Dermis blood vessel endothelial cell (primary cell): ENCODE results near the gene GCFC2. TPM values are rescaled to one million over a fixed set of nuclear protein-coding genes. Genes with fewer than 3 reads are reported as not detected.
"Not testable (repeated sequence)": the region's sequence is repeated elsewhere in the genome, so short reads cannot be mapped to it uniquely, and the experiment has no call there.

Experiments used
- DNase-seq: peaks from one replicate; pipeline ENCODE4 v3.0.0; 2010
- total RNA-seq: library from RNA; depleted of rRNA; stranded (reverse); fragments of >200 nt; gene quantifications from 2 replicates; pipeline ENCODE4 v1.2.3, GENCODE V29; 2014

GCFC2 gene
- total RNA-seq, 1 donor from 2014 or later, result 16.3 TPM

DNA sequence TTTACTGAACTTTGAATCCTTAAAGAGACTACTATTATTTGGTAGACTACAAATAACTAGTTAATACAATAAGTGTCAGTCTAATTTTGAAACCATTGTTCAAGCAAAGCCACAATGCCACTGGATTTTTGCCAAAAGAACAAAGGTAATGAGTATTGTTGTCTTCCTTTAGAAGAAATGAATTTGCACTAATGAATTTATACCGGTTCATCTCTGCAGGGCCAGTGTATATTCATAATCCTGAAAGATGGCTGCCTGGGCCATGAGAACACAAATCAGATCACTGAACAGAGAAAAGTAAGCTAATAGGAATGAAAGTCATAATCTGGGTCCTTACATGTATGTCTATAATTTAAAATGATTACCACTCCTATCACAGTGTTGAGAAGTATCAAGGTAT, 31.2 kb downstream of the GCFC2 start:
- peak; percentile 36 for DNase-seq

GRCh38 chr2:75676464-75676863, 34.3 kb downstream of the GCFC2 start:
- no peak for DNase-seq

- no peak for DNase-seq
These were observed 34.8 kb downstream of the GCFC2 start for GRCh38 chr2:75675908-75676307.

GRCh38 chr2:75675423-75675822, 35.3 kb downstream of the GCFC2 start:
- not testable (repeated sequence) for DNase-seq

DNA sequence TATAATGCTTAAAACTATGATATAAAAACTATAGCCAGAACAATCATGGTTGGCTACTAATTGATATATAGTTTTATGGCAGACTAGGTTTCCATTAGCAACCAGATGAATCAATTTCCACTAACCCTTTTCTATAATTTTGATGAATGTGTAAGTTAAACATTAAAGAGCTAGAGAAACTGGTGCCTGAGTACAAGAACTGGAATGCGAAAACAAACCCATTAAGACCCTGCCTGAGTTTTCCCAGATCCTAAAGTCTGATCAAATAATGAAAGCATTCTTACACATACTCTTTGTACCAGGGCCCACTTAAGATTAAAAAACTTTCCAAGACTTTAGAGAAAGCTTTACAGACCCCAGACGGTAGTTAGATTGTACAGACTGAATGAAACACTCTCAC, 42.8 kb downstream of the GCFC2 start:
- no peak for DNase-seq

DNA sequence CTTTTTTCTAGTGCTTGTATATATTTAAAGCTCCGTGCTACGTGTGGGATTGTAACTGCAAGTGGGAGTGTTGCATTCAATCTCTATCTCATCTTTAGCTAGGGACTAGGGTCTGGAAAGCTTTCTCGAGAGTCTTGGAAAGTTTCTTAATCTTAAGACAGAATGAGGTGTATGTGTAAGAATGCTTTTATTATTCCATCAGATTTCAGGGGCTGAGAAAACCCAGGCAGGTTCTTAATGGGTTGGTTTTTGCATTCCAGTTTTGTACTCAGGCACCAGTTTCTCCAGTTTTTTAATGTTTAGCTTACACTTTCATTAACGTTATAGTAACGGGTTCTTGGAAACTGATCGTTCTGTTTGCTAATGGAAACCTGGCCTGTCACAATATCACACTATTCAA, 43.8 kb downstream of the GCFC2 start:
- no peak for DNase-seq

- DNase-seq, result no peak
These were observed 52.9 kb downstream of the GCFC2 start for GRCh38 chr2:75657798-75658197.

- no peak for DNase-seq
These were observed 54.2 kb downstream of the GCFC2 start for GRCh38 chr2:75656563-75656962.

- no peak for DNase-seq
These were observed 54.9 kb downstream of the GCFC2 start for GRCh38 chr2:75655861-75656260.

DNA sequence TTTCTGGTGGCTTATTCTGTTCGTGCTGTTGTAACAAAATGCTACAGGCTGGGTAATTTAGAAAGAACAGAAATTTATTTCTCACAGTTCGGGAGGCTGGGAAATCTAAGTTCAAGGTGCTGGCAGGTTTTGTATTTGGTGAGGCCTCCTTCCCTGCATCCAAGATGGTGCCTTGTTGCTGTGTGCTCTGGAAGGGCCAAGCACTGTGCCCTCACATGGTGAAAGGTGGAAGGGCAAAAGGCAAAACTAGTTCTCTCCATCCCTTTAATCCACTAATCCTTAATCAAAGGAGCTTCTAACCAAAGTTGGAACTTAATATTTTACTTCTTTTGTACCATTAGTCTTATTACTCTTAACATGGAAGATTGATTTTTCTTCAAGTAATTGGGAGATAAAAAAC, 56.7 kb downstream of the GCFC2 start:
- no peak for DNase-seq

GRCh38 chr2:75647771-75648170, 62.9 kb downstream of the GCFC2 start:
- peak; percentile 5 for DNase-seq

- peak; percentile 96 for DNase-seq
These were observed 63.9 kb downstream of the GCFC2 start, which contains the start of gene MRPL19 for GRCh38 chr2:75646583-75647425. Gene MRPL19 (plus strand): TSS chr2:75646783. CDS start chr2:75646808, 25 bp downstream.

DNA sequence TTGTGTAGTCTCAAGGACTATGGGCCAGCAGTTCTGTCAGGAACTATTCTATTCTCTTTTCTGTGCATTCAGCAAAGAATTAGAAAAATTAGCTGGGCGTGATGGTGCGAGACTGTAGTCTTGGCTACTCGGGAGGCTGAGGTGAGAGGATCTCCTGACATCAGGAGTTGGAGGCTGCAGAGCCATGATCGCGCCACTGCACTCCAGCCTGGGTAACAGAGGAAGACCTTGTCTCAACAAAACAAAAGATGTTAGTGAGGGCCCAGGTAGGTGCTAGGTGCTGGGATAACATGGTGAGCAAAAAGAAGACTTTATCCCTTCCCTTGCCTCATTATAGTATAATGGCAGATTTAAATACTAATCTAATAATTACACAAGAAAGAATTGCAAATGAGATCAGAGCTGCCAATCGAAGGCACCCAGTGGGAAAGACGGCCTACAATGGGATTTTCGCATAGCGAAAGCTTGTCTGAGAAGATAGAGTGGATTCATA, 64.6 kb downstream of the GCFC2 start:
- no peak for DNase-seq

DNA sequence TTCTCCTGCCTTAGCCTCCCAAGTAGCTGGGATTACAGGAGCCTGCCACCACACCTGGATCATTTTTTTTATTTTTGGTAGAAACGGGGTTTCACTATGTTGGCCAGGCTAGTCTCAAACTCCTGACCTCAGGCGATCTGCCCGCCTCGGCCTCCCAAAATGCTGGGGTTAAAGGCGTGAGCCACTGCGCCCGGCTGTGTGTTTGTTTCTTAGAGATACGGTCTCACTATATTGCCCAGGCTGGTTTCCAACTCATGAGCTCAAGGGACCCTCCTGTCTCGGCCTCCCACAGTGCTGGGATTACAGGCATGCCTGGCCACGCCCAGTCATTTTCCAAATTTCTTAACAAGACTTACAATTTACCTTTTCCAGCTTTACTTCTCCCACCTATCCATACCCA, 65.1 kb downstream of the GCFC2 start:
- DNase-seq, result no peak

GRCh38 chr2:75643980-75644379, 66.7 kb downstream of the GCFC2 start:
- DNase-seq, result no peak

GRCh38 chr2:75641587-75641986, 69.1 kb downstream of the GCFC2 start:
- DNase-seq, result peak; percentile 18

- peak; percentile 91 for DNase-seq
These were observed 70.0 kb downstream of the GCFC2 start for GRCh38 chr2:75640621-75641121.

GRCh38 chr2:75637568-75637967, 73.1 kb downstream of the GCFC2 start:
- DNase-seq, result no peak

DNA sequence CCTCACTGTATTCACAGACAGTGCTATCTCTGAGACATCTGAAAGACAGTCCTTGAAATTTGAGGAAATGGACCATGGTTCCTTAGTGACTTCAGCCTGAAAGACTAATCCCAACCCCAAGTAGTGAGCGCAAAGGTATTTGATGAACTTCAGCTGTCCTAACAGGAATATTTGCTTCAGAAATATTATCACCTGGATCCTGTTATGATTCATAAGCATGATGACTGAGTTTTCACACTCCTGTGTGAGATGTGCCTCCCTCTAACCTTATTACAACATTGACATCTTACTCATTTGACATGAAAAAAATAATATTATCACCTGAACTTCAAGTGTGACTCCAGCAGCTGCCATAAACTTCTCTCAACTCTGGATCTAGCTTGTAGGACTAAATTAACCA, 75.8 kb downstream of the GCFC2 start:
- no peak for DNase-seq

DNA sequence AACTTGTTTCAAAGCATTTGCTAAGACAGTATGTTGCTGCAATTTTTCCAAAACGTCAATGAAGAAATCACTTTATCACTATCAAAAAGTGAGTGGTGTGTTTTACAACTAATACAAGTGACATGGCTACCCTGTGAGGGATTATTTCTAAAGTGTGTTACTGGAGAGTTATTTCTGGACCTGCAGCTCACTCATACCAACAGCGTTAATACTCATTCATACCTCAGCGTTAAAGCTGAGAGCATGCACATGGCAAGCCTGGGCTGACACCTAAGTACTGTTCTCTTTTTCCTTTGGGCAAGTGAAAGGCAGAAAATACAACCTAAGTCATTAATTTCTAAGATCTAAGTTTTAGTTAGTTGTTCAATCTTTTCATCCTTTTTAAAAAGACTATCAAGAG, 77.1 kb downstream of the GCFC2 start:
- no peak for DNase-seq

DNA sequence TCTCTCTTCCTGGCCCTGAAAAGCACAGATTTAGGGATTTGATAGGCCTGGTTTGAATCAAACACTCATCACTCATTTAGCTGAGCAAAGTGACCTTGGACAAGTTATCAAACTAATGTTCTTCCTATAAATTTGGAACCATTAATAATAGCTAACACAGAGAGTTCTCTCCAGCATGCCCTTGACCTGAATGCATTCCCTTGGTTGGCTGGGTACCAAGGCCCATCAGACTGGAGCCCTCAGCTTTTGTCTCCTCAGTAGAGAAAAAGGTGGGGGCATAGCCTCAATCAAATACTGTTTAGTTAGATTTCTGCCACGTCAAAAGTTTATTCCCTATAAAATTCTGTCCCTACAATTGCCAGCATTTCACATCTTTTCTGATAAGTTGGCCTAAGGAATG, 77.9 kb downstream of the GCFC2 start:
- no peak for DNase-seq

- no peak for DNase-seq
These were observed 78.5 kb downstream of the GCFC2 start for GRCh38 chr2:75632091-75632701.

DNA sequence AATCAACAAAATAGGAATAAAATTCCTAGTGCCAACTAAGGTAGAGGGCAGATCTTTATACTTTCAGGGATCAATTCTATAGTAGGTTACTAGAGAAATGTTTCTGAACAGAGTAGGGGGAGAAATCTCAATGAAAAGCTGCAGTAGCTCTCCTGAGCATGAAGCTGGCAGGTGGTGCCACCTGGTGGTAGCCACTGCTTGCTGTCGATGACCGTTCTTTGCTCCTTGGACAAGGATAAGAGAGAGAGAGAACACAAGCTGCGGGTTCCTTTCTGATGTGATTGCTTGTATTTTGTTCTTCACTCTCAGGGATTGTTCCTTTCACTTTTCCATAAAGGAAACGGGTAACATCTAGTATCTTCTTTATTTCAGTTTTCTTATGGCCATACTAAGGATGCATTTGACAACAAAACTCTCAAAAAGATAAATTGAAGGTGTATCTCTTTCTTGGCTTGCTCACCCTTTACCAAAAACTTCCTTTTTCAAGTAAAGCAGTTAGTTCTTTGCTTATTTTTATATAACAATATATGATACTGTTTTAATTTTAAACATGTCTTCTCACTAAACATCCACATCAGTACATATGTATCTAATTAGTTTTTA, 82.7 kb downstream of the GCFC2 start:
- DNase-seq, result peak; percentile 87
